ENCODE data around the gene AGO1.
"Not testable (repeated sequence)": the region's sequence is repeated elsewhere in the genome, so short reads cannot be mapped to it uniquely, and the experiment has no call there.

The AGO1 gene

DNA sequence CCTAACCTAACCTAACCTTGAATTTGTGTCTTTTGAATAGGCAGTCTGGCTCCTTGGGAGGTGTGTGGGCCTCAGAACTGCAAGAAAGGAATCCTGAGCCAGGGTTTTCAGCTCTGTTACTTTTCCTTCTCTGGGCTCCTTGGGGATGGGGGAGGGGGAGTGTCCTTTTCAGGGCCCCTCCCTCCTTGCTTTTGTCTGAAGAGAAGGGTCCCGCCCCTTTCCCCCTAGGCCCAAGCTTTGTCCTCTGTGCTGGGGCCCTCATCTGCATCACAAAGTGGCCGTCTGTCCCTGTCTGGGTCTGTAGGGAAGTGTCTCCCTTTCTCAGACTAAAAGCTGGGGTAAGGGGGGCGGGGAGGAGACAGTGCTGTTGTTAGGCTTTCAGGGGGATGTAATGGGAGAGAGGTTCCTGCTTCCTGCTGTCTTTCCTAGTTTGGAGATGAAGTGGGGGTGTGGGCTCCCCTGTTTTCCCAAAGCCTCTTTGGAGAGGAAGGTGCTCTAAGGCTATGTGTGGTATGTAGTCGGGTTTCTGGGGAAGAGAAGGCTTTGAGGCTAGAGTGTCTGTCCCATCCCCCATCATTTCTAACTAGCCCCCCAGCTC is 3.1 kb downstream of the AGO1 start:
- TF ChIP-seq, protein P1, sequence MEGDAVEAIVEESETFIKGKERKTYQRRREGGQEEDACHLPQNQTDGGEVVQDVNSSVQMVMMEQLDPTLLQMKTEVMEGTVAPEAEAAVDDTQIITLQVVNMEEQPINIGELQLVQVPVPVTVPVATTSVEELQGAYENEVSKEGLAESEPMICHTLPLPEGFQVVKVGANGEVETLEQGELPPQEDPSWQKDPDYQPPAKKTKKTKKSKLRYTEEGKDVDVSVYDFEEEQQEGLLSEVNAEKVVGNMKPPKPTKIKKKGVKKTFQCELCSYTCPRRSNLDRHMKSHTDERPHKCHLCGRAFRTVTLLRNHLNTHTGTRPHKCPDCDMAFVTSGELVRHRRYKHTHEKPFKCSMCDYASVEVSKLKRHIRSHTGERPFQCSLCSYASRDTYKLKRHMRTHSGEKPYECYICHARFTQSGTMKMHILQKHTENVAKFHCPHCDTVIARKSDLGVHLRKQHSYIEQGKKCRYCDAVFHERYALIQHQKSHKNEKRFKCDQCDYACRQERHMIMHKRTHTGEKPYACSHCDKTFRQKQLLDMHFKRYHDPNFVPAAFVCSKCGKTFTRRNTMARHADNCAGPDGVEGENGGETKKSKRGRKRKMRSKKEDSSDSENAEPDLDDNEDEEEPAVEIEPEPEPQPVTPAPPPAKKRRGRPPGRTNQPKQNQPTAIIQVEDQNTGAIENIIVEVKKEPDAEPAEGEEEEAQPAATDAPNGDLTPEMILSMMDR (IDR thresholded peaks at IDR 0.05; ENCODE audit: extremely low read depth, missing control alignments), result no peak

DNA sequence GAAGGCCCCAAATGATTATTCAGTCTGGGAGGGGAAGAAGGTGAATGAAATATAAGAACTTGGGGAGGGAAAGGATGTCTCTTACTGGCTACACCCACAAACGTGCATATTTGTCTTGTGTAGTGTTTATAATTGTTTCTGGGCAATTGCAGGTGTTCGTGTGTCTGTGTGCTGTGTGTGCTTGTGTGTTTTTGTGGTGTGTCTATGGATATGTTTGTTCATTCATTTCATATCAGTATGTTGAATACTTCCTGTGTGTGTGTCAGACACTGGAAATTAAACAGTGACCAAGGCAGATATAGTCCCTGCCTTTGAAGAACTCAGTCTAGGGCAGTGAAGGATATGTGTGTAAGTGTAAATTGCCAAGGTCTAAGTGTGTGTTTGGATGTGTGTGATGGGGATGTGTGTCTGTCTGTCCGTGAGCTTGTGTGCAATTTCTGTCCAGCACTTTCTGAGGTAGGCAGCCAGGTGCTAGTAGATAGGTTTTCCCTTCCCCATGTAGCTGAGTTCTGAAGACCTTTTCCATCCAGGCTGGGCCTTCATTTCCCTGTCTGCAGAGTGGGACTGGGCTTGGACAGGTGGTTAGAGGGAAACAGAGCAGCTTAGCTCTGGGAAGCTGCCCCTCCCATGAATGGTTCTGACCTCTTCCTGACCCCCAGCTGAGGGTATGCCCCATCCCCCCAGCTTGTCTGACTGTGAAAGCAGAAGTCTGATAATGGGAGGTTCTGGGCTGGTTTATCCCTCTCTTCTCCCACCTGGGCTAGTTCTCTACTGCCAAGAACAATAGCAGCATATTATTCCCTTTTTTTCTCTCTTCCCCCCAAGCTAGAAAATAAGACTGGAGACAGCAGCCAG is 3.8 kb downstream of the AGO1 start:
- TF ChIP-seq, protein P1 (IDR thresholded peaks at IDR 0.05; ENCODE audit: extremely low read depth, missing control alignments), result no peak
- DNase-seq (ENCODE audit: low spot score), result peak; percentile 52

More for the DNA sequence above, 3.1 kb downstream of the AGO1 start:
- no peak for DNase-seq (ENCODE audit: low spot score)

DNA sequence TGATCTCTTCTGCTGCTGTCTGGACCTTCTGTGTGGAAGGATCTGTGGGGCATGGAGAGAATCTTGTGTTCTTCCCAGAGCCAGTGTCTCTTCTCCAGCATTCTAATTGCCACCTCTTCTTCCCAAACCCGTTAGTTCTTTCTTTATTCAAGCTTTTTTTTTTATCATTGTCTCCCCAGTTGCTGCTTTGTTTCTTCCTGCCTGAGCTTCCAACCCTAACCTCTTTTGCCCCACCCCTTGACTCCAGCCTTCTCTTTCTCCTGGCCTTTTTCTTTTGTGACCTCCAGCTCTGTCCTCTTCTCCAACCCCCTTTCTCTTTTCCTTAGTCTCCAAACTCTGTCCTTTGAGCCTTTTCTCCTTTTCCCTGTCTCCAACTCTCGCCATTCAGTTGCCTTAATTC is 4.5 kb downstream of the AGO1 start:
- TF ChIP-seq, protein P1 (IDR thresholded peaks at IDR 0.05; ENCODE audit: extremely low read depth, missing control alignments), result no peak
- no peak for DNase-seq (ENCODE audit: low spot score)

DNA sequence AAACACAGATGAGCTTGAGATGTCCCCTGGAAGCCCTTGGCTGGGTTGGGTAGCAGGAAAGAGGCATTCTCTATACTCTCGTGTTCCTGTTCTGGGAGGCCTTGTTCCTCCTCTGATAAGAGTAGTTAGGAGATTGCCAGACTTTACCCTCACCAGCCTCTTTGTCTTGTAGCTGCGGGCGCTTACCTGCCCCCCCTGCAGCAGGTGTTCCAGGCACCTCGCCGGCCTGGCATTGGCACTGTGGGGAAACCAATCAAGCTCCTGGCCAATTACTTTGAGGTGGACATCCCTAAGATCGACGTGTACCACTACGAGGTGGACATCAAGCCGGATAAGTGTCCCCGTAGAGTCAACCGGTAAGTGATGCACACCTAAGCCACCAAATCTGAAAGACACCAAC is 5.2 kb downstream of the AGO1 start:
- DNase-seq (ENCODE audit: low spot score), result no peak
- TF ChIP-seq, protein P1 (IDR thresholded peaks at IDR 0.05; ENCODE audit: extremely low read depth, missing control alignments), result no peak

- not testable (repeated sequence) for DNase-seq (ENCODE audit: low spot score)
Observed at GRCh38 chr1:35888981-35889380, 6.0 kb downstream of the AGO1 start.

GRCh38 chr1:35893051-35893879 is 10.3 kb downstream of the AGO1 start:
- TF ChIP-seq, protein P1 (IDR thresholded peaks at IDR 0.05; ENCODE audit: extremely low read depth, missing control alignments), result no peak
- no peak for DNase-seq (ENCODE audit: low spot score)

DNA sequence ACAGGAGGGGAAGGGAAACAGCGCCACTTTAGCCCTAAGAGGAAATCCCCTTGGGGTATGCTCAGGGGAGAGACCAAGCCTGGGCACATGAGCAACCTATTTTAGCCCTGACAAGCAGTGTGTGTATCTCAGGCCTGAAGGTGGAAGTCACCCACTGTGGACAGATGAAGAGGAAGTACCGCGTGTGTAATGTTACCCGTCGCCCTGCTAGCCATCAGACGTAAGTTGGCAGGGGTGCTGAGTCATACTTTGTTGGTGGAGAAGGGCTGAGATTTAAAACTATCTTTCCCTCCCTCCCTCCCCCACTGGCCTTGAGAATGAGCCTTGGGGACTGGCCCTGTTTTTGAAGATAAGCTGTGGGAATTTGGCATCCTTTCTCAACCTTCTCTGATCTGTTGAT is 11.2 kb downstream of the AGO1 start:
- DNase-seq (ENCODE audit: low spot score), result peak; percentile 53
- TF ChIP-seq, protein P1 (IDR thresholded peaks at IDR 0.05; ENCODE audit: extremely low read depth, missing control alignments), result no peak
